ENCODE measurements around the gene COMMD10.

COMMD10 gene

GRCh38 chr5:116292321-116292720 is 207.5 kb downstream of the COMMD10 start:
- no peak for DNase-seq (ENCODE audit: low read depth)
- H3K4me3 ChIP-seq (ENCODE audit: low read depth, low read length): no peak overlapping the region
- TF ChIP-seq CTCF (IDR thresholded peaks at IDR 0.05; ENCODE audit: low read depth, low read length): no peak
- TF ChIP-seq MYC (IDR thresholded peaks at IDR 0.05; ENCODE audit: low read depth, low read length): no peak
- no peak for TF ChIP-seq MAX (IDR thresholded peaks at IDR 0.05; ENCODE audit: low read depth, low read length)
- TF ChIP-seq POLR2A (IDR thresholded peaks at IDR 0.05; ENCODE audit: extremely low read depth, insufficient read length): no peak

- TF ChIP-seq CTCF (IDR thresholded peaks at IDR 0.05; ENCODE audit: low read depth, low read length) (no peak), MAX (IDR thresholded peaks at IDR 0.05; ENCODE audit: low read depth, low read length) (no peak), MYC (IDR thresholded peaks at IDR 0.05; ENCODE audit: low read depth, low read length) (no peak), POLR2A (IDR thresholded peaks at IDR 0.05; ENCODE audit: extremely low read depth, insufficient read length) (no peak)
- no peak overlapping the region for H3K4me3 ChIP-seq (ENCODE audit: low read depth, low read length)
- no peak for DNase-seq (ENCODE audit: low read depth)
Measured at GRCh38 chr5:116296335-116297072, 211.7 kb downstream of the COMMD10 start.

- TF ChIP-seq MYC (IDR thresholded peaks at IDR 0.05; ENCODE audit: low read depth, low read length) (no peak), CTCF (IDR thresholded peaks at IDR 0.05; ENCODE audit: low read depth, low read length) (no peak), MAX (IDR thresholded peaks at IDR 0.05; ENCODE audit: low read depth, low read length) (no peak), POLR2A (IDR thresholded peaks at IDR 0.05; ENCODE audit: extremely low read depth, insufficient read length) (no peak)
- DNase-seq (ENCODE audit: low read depth): no peak
- no peak overlapping the region for H3K4me3 ChIP-seq (ENCODE audit: low read depth, low read length)
Measured at GRCh38 chr5:116297296-116297814, 212.5 kb downstream of the COMMD10 start.

- no peak overlapping the region for H3K4me3 ChIP-seq (ENCODE audit: low read depth, low read length)
- TF ChIP-seq CTCF (IDR thresholded peaks at IDR 0.05; ENCODE audit: low read depth, low read length) (no peak), MYC (IDR thresholded peaks at IDR 0.05; ENCODE audit: low read depth, low read length) (no peak), POLR2A (IDR thresholded peaks at IDR 0.05; ENCODE audit: extremely low read depth, insufficient read length) (no peak), MAX (IDR thresholded peaks at IDR 0.05; ENCODE audit: low read depth, low read length) (no peak)
- DNase-seq (ENCODE audit: low read depth): no peak
Measured at GRCh38 chr5:116299746-116300640, 215.2 kb downstream of the COMMD10 start.

GRCh38 chr5:116301110-116301509 is 216.3 kb downstream of the COMMD10 start:
- TF ChIP-seq POLR2A (IDR thresholded peaks at IDR 0.05; ENCODE audit: extremely low read depth, insufficient read length): no peak
- TF ChIP-seq MYC (IDR thresholded peaks at IDR 0.05; ENCODE audit: low read depth, low read length): no peak
- no peak for TF ChIP-seq CTCF (IDR thresholded peaks at IDR 0.05; ENCODE audit: low read depth, low read length)
- no peak for TF ChIP-seq MAX (IDR thresholded peaks at IDR 0.05; ENCODE audit: low read depth, low read length)
- DNase-seq (ENCODE audit: low read depth): no peak
- H3K4me3 ChIP-seq (ENCODE audit: low read depth, low read length): no peak overlapping the region
